Neural progenitor cell (in vitro differentiated cells): ENCODE data around the gene PRCC. TPM values are rescaled to one million over a fixed set of nuclear protein-coding genes. Genes with fewer than 3 reads are reported as not detected.
A peak's percentile ranks its signal among the peaks of the same experiment; 100 is the strongest.
"Not testable (repeated sequence)": the region's sequence is repeated elsewhere in the genome, so short reads cannot be mapped to it uniquely, and the experiment has no call there.

Experiments
- DNase-seq: peaks from one replicate; pipeline ENCODE4 v3.0.0-alpha.2; 2016; ENCODE audit warnings: low spot score
- H2AFZ ChIP-seq: fragments of 200-600 bp; sonication (generic); replicated peaks from 2 replicates; pipeline ENCODE4 v1.6.1; 2016; ENCODE audit warnings: antibody characterized with exemption
- H3F3A ChIP-seq: fragments of 200-600 bp; sonication (generic); 2 replicates; pipeline ENCODE4 v1.6.1; 2016; ENCODE audit warnings: antibody characterized with exemption, low read depth
- H3K27ac ChIP-seq: fragments of 200-600 bp; sonication (generic); 2 replicates; pipeline ENCODE4 v1.5.1; 2016; ENCODE audit warnings: mild to moderate bottlenecking
- H3K27me3 ChIP-seq: fragments of 200-600 bp; sonication (generic); 2 replicates; pipeline ENCODE4 v1.6.1; 2016; ENCODE audit warnings: mild to moderate bottlenecking, moderate library complexity
- H3K36me3 ChIP-seq: fragments of 200-600 bp; sonication (generic); 2 replicates; pipeline ENCODE4 v1.5.1; 2016
- H3K4me1 ChIP-seq: fragments of 200-600 bp; sonication (generic); 2 replicates; pipeline ENCODE4 v1.6.1; 2016; ENCODE audit warnings: mixed run types
- H3K4me2 ChIP-seq: fragments of 200-600 bp; sonication (generic); 2 replicates; pipeline ENCODE4 v1.6.1; 2016
- H3K4me3 ChIP-seq: fragments of 200-600 bp; sonication (generic); 2 replicates; pipeline ENCODE4 v1.5.1; 2016
- H3K79me2 ChIP-seq: fragments of 200-600 bp; sonication (generic); 2 replicates; pipeline ENCODE4 v1.6.1; 2016; ENCODE audit warnings: low read depth
- H3K9ac ChIP-seq: fragments of 200-600 bp; sonication (generic); 2 replicates; pipeline ENCODE4 v1.6.1; 2016
- H3K9me3 ChIP-seq: fragments of 200-600 bp; sonication (generic); 2 replicates; pipeline ENCODE4 v1.5.1; 2016; ENCODE audit warnings: low read depth
- H4K20me1 ChIP-seq: fragments of 200-600 bp; sonication (generic); 2 replicates; pipeline ENCODE4 v1.6.1; 2016; ENCODE audit warnings: low read depth
- H3K27ac Mint-ChIP-seq: 3 replicates; pipeline ENCODE4 v1.8.0; 2021; ENCODE audit warnings: mixed read lengths
- H3K27me3 Mint-ChIP-seq: 2 replicates; pipeline ENCODE4 v1.8.0; 2022; ENCODE audit warnings: low read depth, mild to moderate bottlenecking, inconsistent platforms, moderate library complexity, mixed read lengths; ENCODE audit not compliant: insufficient read depth
- H3K36me3 Mint-ChIP-seq: 3 replicates; pipeline ENCODE4 v1.8.0; 2021; ENCODE audit warnings: mixed read lengths
- H3K4me1 Mint-ChIP-seq: 3 replicates; pipeline ENCODE4 v1.8.0; 2021; ENCODE audit warnings: mixed read lengths
- H3K4me3 Mint-ChIP-seq: 3 replicates; pipeline ENCODE4 v1.8.0; 2021; ENCODE audit warnings: mild to moderate bottlenecking, moderate library complexity, mixed read lengths
- H3K9me3 Mint-ChIP-seq: 3 replicates; pipeline ENCODE4 v1.8.0; 2020; ENCODE audit warnings: mixed read lengths
- EZH2 ChIP-seq: fragments of 200-600 bp; sonication (generic); IDR thresholded peaks from 2 replicates; pipeline ENCODE4 v1.6.1; 2017; ENCODE audit warnings: antibody characterized with exemption, mild to moderate bottlenecking, moderate library complexity
- EZH2phosphoT487 ChIP-seq: fragments of 200-600 bp; sonication (generic); IDR thresholded peaks from 2 replicates; pipeline ENCODE4 v1.6.1; 2017; ENCODE audit warnings: antibody characterized with exemption
- total RNA-seq: library from RNA; depleted of rRNA; stranded (reverse); fragments of >200 nt; gene quantifications from 2 replicates; pipeline ENCODE4 v1.2.3, GENCODE V29; 2015; ENCODE audit warnings: low replicate concordance
- TF ChIP-seq, protein P1 (sequence below): fragments of 200-600 bp; sonication (generic); IDR thresholded peaks from 2 replicates; pipeline ENCODE4 v1.5.1; 2017; ENCODE audit warnings: antibody characterized with exemption, mild to moderate bottlenecking

The PRCC gene
- total RNA-seq, 1 donor from 2014 or later = 30.1 TPM

DNA sequence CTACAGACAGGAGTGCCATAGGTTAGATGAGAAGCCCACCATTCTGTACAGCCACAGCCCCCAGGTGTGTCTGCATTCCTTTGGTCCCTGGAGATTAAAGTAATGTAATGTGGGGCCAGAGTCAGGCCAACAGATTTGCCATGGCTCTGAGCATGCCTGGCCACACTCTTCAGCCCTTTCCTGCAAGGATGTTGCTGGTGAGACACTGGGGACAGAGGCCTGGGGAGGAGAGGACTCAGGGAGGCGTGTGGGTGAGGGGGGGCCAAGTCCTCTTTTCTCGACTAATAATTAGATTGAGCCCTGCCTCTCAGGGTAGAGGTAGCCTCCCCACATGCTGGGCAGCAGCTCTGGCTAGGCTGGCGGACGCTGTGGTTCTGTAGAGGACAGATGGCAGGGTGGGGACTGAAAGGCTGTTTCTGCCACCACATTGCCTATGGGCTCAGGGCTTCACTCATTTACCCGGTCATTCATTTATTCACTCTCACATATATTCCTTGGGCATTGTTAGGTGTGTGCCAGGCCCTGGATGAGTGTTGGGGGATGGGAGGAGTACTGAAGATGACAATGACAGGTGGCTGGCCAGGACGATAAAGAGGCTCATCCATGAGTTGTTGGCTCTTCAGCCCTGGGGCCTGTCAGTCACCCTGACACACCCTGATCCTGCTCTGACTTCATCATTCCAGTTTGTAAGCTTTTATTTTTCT, 7.1 kb upstream of the PRCC start:
- peaks cover 14% of the 10 kb centered on the region for H3F3A ChIP-seq
- H3K4me3 Mint-ChIP-seq = peak overlapping the region; percentile 3
- no peaks in the 10 kb centered on the region for H3K36me3 ChIP-seq
- H3K27ac Mint-ChIP-seq = no peak overlapping the region
- no peaks in the 10 kb centered on the region for H3K36me3 Mint-ChIP-seq
- no peaks in the 10 kb centered on the region for H3K9me3 ChIP-seq
- no peaks in the 10 kb centered on the region for H3K9me3 Mint-ChIP-seq
- peak; percentile 19 for DNase-seq
- no peaks in the 10 kb centered on the region for H3K27me3 ChIP-seq
- H3K27ac ChIP-seq = no peak overlapping the region
- no peak overlapping the region for H3K4me3 ChIP-seq
- peaks cover 10% of the 10 kb centered on the region for H3K4me1 ChIP-seq
- no peak overlapping the region for H3K9ac ChIP-seq
- peak overlapping the region; percentile 45 for H3K4me2 ChIP-seq
- peaks cover 17% of the 10 kb centered on the region for H3K79me2 ChIP-seq
- H2AFZ ChIP-seq = no peak overlapping the region
- H4K20me1 ChIP-seq = no peaks in the 10 kb centered on the region
- H3K4me1 Mint-ChIP-seq = peaks cover 20% of the 10 kb centered on the region
- H3K27me3 Mint-ChIP-seq = peaks cover 2% of the 10 kb centered on the region
- TF ChIP-seq EZH2 (no peak), EZH2phosphoT487 (no peak)

DNA sequence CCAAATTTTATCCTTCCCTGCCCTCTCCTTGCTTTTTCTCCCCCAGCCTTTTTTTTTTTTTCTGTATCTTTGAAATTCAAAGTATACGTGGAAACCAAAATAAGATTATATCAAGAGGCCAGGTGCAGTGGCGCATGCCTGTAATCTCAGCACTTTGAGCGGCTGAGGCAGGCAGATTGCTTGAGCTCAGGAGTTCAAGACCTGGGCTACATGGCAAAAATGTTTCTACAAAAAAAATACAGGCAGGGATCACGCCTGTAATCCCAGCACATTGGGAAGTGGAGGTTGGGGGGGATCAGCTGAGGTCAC, 6.6 kb upstream of the PRCC start:
- H3K27ac ChIP-seq = no peak overlapping the region
- H3K4me3 ChIP-seq = no peak overlapping the region
- H4K20me1 ChIP-seq = no peaks in the 10 kb centered on the region
- Mint-ChIP-seq H3K27ac (no peak overlapping the region), H3K4me1 (peaks cover 20% of the 10 kb centered on the region), H3K36me3 (no peaks in the 10 kb centered on the region), H3K27me3 (peaks cover 2% of the 10 kb centered on the region), H3K4me3 (no peak overlapping the region), H3K9me3 (no peaks in the 10 kb centered on the region)
- no peaks in the 10 kb centered on the region for H3K36me3 ChIP-seq
- H3K27me3 ChIP-seq = no peaks in the 10 kb centered on the region
- peak overlapping the region; percentile 45 for H3K4me2 ChIP-seq
- no peak for TF ChIP-seq EZH2
- TF ChIP-seq, protein P1, sequence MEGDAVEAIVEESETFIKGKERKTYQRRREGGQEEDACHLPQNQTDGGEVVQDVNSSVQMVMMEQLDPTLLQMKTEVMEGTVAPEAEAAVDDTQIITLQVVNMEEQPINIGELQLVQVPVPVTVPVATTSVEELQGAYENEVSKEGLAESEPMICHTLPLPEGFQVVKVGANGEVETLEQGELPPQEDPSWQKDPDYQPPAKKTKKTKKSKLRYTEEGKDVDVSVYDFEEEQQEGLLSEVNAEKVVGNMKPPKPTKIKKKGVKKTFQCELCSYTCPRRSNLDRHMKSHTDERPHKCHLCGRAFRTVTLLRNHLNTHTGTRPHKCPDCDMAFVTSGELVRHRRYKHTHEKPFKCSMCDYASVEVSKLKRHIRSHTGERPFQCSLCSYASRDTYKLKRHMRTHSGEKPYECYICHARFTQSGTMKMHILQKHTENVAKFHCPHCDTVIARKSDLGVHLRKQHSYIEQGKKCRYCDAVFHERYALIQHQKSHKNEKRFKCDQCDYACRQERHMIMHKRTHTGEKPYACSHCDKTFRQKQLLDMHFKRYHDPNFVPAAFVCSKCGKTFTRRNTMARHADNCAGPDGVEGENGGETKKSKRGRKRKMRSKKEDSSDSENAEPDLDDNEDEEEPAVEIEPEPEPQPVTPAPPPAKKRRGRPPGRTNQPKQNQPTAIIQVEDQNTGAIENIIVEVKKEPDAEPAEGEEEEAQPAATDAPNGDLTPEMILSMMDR = no peak
- no peak for TF ChIP-seq EZH2phosphoT487
- no peak overlapping the region for H2AFZ ChIP-seq
- no peaks in the 10 kb centered on the region for H3K9me3 ChIP-seq
- H3K79me2 ChIP-seq = peaks cover 13% of the 10 kb centered on the region
- H3K4me1 ChIP-seq = peaks cover 10% of the 10 kb centered on the region
- H3F3A ChIP-seq = peaks cover 14% of the 10 kb centered on the region
- DNase-seq = no peak
- no peak overlapping the region for H3K9ac ChIP-seq

DNA sequence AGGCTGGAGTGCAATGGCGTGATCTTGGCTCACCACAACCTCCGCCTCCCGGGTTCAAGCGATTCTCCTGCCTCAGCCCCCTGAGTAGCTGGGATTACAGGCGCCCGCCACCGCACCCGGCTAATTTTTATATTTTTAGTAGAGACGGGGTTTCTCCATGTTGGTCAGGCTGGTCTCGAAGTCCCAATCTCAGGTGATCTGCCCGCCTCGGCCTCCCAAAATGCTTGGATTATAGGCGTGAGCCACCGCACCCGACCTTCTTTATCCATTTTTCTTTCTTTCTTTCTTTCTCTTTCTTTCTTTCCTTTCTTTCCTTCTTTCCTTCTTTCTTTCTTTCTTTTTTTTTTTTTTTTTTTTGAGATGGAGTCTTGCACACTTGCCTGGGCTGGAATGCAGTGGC, 2.2 kb upstream of the PRCC start:
- H3K4me3 ChIP-seq, H3K4me2 ChIP-seq, H3K27me3 ChIP-seq, DNase-seq, H3K36me3 Mint-ChIP-seq, H3K9me3 ChIP-seq, H3K9me3 Mint-ChIP-seq, H3K27me3 Mint-ChIP-seq, H3K9ac ChIP-seq, H2AFZ ChIP-seq, H3K27ac Mint-ChIP-seq, H3K4me3 Mint-ChIP-seq, H3K27ac ChIP-seq, H3K36me3 ChIP-seq: not testable (repeated sequence)
- peaks cover 13% of the 10 kb centered on the region for H3F3A ChIP-seq
- peaks cover 30% of the 10 kb centered on the region for H3K4me1 ChIP-seq
- H3K4me1 Mint-ChIP-seq = peaks cover 27% of the 10 kb centered on the region
- peaks cover 21% of the 10 kb centered on the region for H4K20me1 ChIP-seq
- peaks cover 37% of the 10 kb centered on the region for H3K79me2 ChIP-seq

DNA sequence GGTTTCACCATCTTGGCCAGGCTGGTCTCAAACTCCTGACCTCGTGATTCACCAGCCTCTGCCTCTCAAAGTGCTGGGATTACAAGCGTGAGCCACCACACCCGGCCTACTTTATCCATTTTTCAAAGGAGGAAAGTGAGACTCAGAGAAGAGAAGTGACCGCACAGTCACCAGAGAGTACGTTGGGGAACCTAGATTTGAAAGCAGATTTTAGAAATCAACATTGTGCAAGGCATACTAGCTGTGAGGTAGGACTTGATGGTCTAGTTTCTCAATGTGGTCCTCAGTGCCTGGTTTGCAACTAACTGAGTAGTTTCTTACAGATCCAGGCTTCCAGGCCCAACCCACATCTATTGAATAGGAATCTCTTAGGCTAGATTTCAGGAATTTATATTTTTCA, 1.7 kb upstream of the PRCC start:
- peaks cover 26% of the 10 kb centered on the region for H3K4me1 ChIP-seq
- no peak for DNase-seq
- peak overlapping the region; percentile 66 for H3K4me3 ChIP-seq
- H3K27ac ChIP-seq = no peak overlapping the region
- peak overlapping the region; percentile 92 for H3K4me2 ChIP-seq
- no peak overlapping the region for H2AFZ ChIP-seq
- H3F3A ChIP-seq = peaks cover 9% of the 10 kb centered on the region
- no peaks in the 10 kb centered on the region for H3K36me3 ChIP-seq
- H3K27me3 ChIP-seq = no peaks in the 10 kb centered on the region
- H4K20me1 ChIP-seq = peaks cover 27% of the 10 kb centered on the region
- Mint-ChIP-seq H3K4me1 (peaks cover 22% of the 10 kb centered on the region), H3K9me3 (no peaks in the 10 kb centered on the region), H3K36me3 (peaks cover 3% of the 10 kb centered on the region), H3K27me3 (no peaks in the 10 kb centered on the region), H3K27ac (no peak overlapping the region), H3K4me3 (no peak overlapping the region)
- H3K79me2 ChIP-seq = peaks cover 43% of the 10 kb centered on the region
- no peak overlapping the region for H3K9ac ChIP-seq
- H3K9me3 ChIP-seq = no peaks in the 10 kb centered on the region
- TF ChIP-seq EZH2phosphoT487 (no peak), EZH2 (no peak)
- TF ChIP-seq, protein P1 = no peak
